ENCODE data around the gene GABRP.

- TF ChIP-seq ZNF280D (tag by site-specific recombination; IDR thresholded peaks at IDR 0.05) (no peak), CTCF (tag by site-specific recombination; IDR thresholded peaks at IDR 0.05) (no peak), YY1 (tag by site-specific recombination; IDR thresholded peaks at IDR 0.05) (no peak), ZBTB6 (tag by site-specific recombination; IDR thresholded peaks at IDR 0.05) (no peak), ZNF324 (tag by site-specific recombination; IDR thresholded peaks at IDR 0.05) (no peak)
Measured at GRCh38 chr5:170738840-170739239, 44.7 kb upstream of the GABRP start.

Data from HEK293 (cell line).